Ishikawa (cell line): ENCODE data around the gene CLEC14A.

Source experiments
- CEBPB ChIP-seq: IDR thresholded peaks from 2 replicates; pipeline ENCODE4 v1.6.1; 2012
- CREB1 ChIP-seq: IDR thresholded peaks from 2 replicates; pipeline ENCODE4 v1.6.1; 2012; ENCODE audit warnings: low read depth
- EGR1 ChIP-seq: IDR thresholded peaks from 2 replicates; pipeline ENCODE4 v1.6.1; 2012
- EP300 ChIP-seq: IDR thresholded peaks from 2 replicates; pipeline ENCODE4 v1.6.1; 2012; ENCODE audit warnings: borderline replicate concordance
- FOXM1 ChIP-seq: IDR thresholded peaks from 2 replicates; pipeline ENCODE4 v1.6.1; 2012; ENCODE audit warnings: low read depth, borderline replicate concordance
- MAX ChIP-seq: IDR thresholded peaks from 2 replicates; pipeline ENCODE4 v1.6.1; 2012
- NFIC ChIP-seq: IDR thresholded peaks from 2 replicates; pipeline ENCODE4 v1.6.1; 2012
- RAD21 ChIP-seq: IDR thresholded peaks from 2 replicates; pipeline ENCODE4 v1.6.1; 2012; ENCODE audit warnings: low read depth
- REST ChIP-seq: IDR thresholded peaks from 2 replicates; pipeline ENCODE4 v1.6.1; 2012; ENCODE audit warnings: low read depth, mild to moderate bottlenecking
- TAF1 ChIP-seq: IDR thresholded peaks from 2 replicates; pipeline ENCODE4 v1.6.1; 2012; ENCODE audit warnings: low read depth, mild to moderate bottlenecking
- TCF12 ChIP-seq: IDR thresholded peaks from 2 replicates; pipeline ENCODE4 v1.6.1; 2012; ENCODE audit warnings: low read depth
- TEAD4 ChIP-seq: IDR thresholded peaks from 2 replicates; pipeline ENCODE4 v1.6.1; 2012
- USF1 ChIP-seq: IDR thresholded peaks from 2 replicates; pipeline ENCODE4 v1.6.1; 2012
- YY1 ChIP-seq: IDR thresholded peaks from 2 replicates; pipeline ENCODE4 v1.6.1; 2012; ENCODE audit warnings: low read depth
- ZBTB7A ChIP-seq: IDR thresholded peaks from 2 replicates; pipeline ENCODE4 v1.6.1; 2012; ENCODE audit warnings: low read depth

The CLEC14A gene

GRCh38 chr14:38297681-38298080 lies 41.8 kb upstream of the CLEC14A start:
- TF ChIP-seq FOXM1 (no peak), EGR1 (no peak), RAD21 (no peak), YY1 (no peak), NFIC (no peak), EP300 (no peak), TEAD4 (no peak), ZBTB7A (no peak), USF1 (no peak), TAF1 (no peak)

- no peak for TF ChIP-seq MAX
- TF ChIP-seq RAD21: no peak
- no peak for TF ChIP-seq CEBPB
- TF ChIP-seq CREB1: no peak
- no peak for TF ChIP-seq EGR1
- no peak for TF ChIP-seq YY1
- no peak for TF ChIP-seq ZBTB7A
- no peak for TF ChIP-seq TCF12
- no peak for TF ChIP-seq USF1
- no peak for TF ChIP-seq NFIC
- TF ChIP-seq REST: no peak
- TF ChIP-seq TEAD4: no peak
- TF ChIP-seq EP300: no peak
- TF ChIP-seq FOXM1: no peak
- TF ChIP-seq TAF1: no peak
Measured at GRCh38 chr14:38291681-38292467, 36.0 kb upstream of the CLEC14A start.

- TF ChIP-seq TAF1 (no peak), CEBPB (no peak)
Measured at GRCh38 chr14:38290601-38291188, 34.8 kb upstream of the CLEC14A start.

GRCh38 chr14:38286452-38286851 lies 30.6 kb upstream of the CLEC14A start:
- TF ChIP-seq REST (no peak), EGR1 (no peak), CREB1 (no peak), FOXM1 (no peak), EP300 (no peak), CEBPB (no peak), USF1 (no peak), NFIC (no peak), RAD21 (no peak), MAX (no peak), YY1 (no peak)

- TF ChIP-seq YY1 (no peak), TAF1 (no peak), NFIC (no peak), RAD21 (no peak), USF1 (no peak), FOXM1 (no peak), ZBTB7A (no peak), CREB1 (no peak), CEBPB (no peak), EP300 (no peak), REST (no peak), TEAD4 (no peak), TCF12 (no peak), MAX (no peak), EGR1 (no peak)
Measured at GRCh38 chr14:38285962-38286361, 30.1 kb upstream of the CLEC14A start.
